ENCODE data around the gene DOK3.

The DOK3 gene

GRCh38 chr5:177472460-177473442, 36.9 kb downstream of the DOK3 start:
- DNase-seq, result peak in 1 of 2 donors; percentile 77
- peaks cover 0 to 81% (median 68%) of the 10 kb centered on the region in 4 donors for H3K4me1 ChIP-seq
- intact Hi-C loops (cut with DNase I; ENCODE audit: low total_unique reads), result no loop called here
- H3K9me3 ChIP-seq, result no peaks in the 10 kb centered on the region
- peak overlapping the region; percentile 91 to 100 for H3K27ac ChIP-seq
- TF ChIP-seq CTCF (IDR thresholded peaks at IDR 0.05), result no peak
- peak overlapping the region; percentile 85 to 94 for H3K4me3 ChIP-seq
- H3K27me3 ChIP-seq, result no peaks in the 10 kb centered on the region
- peaks cover 0 to 13% (median 2%) of the 10 kb centered on the region in 3 donors for H3K36me3 ChIP-seq

GRCh38 chr5:177471610-177472356, 37.8 kb downstream of the DOK3 start:
- Histone ChIP-seq H3K27me3 (no peaks in the 10 kb centered on the region), H3K36me3 (peaks cover 8 to 22% (median 12%) of the 10 kb centered on the region in 3 donors), H3K4me3 (peak overlapping the region; percentile 85 to 94), H3K4me1 (peaks cover 0 to 72% (median 63%) of the 10 kb centered on the region in 4 donors), H3K9me3 (no peaks in the 10 kb centered on the region), H3K27ac (peak overlapping the region; percentile 91 to 100)
- no peak for TF ChIP-seq CTCF (IDR thresholded peaks at IDR 0.05)
- DNase-seq, result peak; percentile 82 to 87
- intact Hi-C loops (cut with DNase I; ENCODE audit: low total_unique reads), result no loop called here

- Histone ChIP-seq H3K27ac (peak overlapping the region; percentile 91 to 100), H3K4me1 (peaks cover 0 to 64% (median 55%) of the 10 kb centered on the region in 4 donors), H3K4me3 (no peak overlapping the region), H3K9me3 (no peaks in the 10 kb centered on the region), H3K36me3 (peaks cover 17 to 31% (median 20%) of the 10 kb centered on the region in 3 donors), H3K27me3 (no peaks in the 10 kb centered on the region)
- no peak for TF ChIP-seq CTCF (IDR thresholded peaks at IDR 0.05)
- intact Hi-C loops (cut with DNase I; ENCODE audit: low total_unique reads), result no loop called here
- no peak for DNase-seq
These were observed 38.7 kb downstream of the DOK3 start for GRCh38 chr5:177470759-177471536.

GRCh38 chr5:177469750-177470525, 39.7 kb downstream of the DOK3 start:
- no peak for DNase-seq
- TF ChIP-seq CTCF (IDR thresholded peaks at IDR 0.05), result no peak
- H3K36me3 ChIP-seq, result peaks cover 23 to 39% (median 30%) of the 10 kb centered on the region in 3 donors
- H3K9me3 ChIP-seq, result no peaks in the 10 kb centered on the region
- intact Hi-C loops (cut with DNase I; ENCODE audit: low total_unique reads), result no loop called here
- no peak overlapping the region for H3K4me3 ChIP-seq
- peaks cover 0 to 54% (median 45%) of the 10 kb centered on the region in 4 donors for H3K4me1 ChIP-seq
- H3K27ac ChIP-seq, result peak overlapping the region; percentile 20 to 44
- no peaks in the 10 kb centered on the region for H3K27me3 ChIP-seq
